HG02870 (cell line): Measurements from ENCODE around the gene AUTS2.
"Not testable (repeated sequence)": the region's sequence is repeated elsewhere in the genome, so short reads cannot be mapped to it uniquely, and the experiment has no call there.

Experiments used
- ATAC-seq: cut with Tn5 transposase; IDR thresholded peaks from one replicate; pipeline ENCODE4 v1.9.1; 2021; ENCODE audit warnings: mild to moderate bottlenecking, moderate library complexity; ENCODE audit not compliant: unreplicated experiment

Gene AUTS2

GRCh38 chr7:70711452-70711851 lies 1113.2 kb downstream of the AUTS2 start:
- no peak for ATAC-seq

GRCh38 chr7:70712942-70713341 lies 1114.7 kb downstream of the AUTS2 start:
- ATAC-seq: no peak

GRCh38 chr7:70714506-70715038 lies 1116.3 kb downstream of the AUTS2 start:
- ATAC-seq: no peak

- no peak for ATAC-seq
Measured at GRCh38 chr7:70717553-70718329, 1119.5 kb downstream of the AUTS2 start.

- ATAC-seq: no peak
Measured at GRCh38 chr7:70719125-70719524, 1120.8 kb downstream of the AUTS2 start.

GRCh38 chr7:70720191-70720873 lies 1122.1 kb downstream of the AUTS2 start:
- no peak for ATAC-seq

GRCh38 chr7:70721500-70721899 lies 1123.2 kb downstream of the AUTS2 start:
- no peak for ATAC-seq

GRCh38 chr7:70723339-70723738 lies 1125.1 kb downstream of the AUTS2 start:
- no peak for ATAC-seq

GRCh38 chr7:70725448-70725847 lies 1127.2 kb downstream of the AUTS2 start:
- no peak for ATAC-seq

GRCh38 chr7:70726294-70726693 lies 1128.0 kb downstream of the AUTS2 start:
- ATAC-seq: no peak

- ATAC-seq: no peak
Measured at GRCh38 chr7:70726951-70727378, 1128.7 kb downstream of the AUTS2 start.

- ATAC-seq: no peak
Measured at GRCh38 chr7:70727861-70728260, 1129.6 kb downstream of the AUTS2 start.

- no peak for ATAC-seq
Measured at GRCh38 chr7:70728872-70729552, 1130.7 kb downstream of the AUTS2 start.

- ATAC-seq: not testable (repeated sequence)
Measured at GRCh38 chr7:70729553-70730157, 1131.4 kb downstream of the AUTS2 start.

GRCh38 chr7:70730451-70731110 lies 1132.3 kb downstream of the AUTS2 start:
- ATAC-seq: no peak

- no peak for ATAC-seq
Measured at GRCh38 chr7:70733090-70733489, 1134.8 kb downstream of the AUTS2 start.

- ATAC-seq: no peak
Measured at GRCh38 chr7:70734411-70734810, 1136.1 kb downstream of the AUTS2 start.

- no peak for ATAC-seq
Measured at GRCh38 chr7:70735313-70735712, 1137.0 kb downstream of the AUTS2 start.

GRCh38 chr7:70736715-70737460 lies 1138.6 kb downstream of the AUTS2 start:
- no peak for ATAC-seq
